ENCODE measurements around the gene DYNC1LI2.

The DYNC1LI2 gene

DNA sequence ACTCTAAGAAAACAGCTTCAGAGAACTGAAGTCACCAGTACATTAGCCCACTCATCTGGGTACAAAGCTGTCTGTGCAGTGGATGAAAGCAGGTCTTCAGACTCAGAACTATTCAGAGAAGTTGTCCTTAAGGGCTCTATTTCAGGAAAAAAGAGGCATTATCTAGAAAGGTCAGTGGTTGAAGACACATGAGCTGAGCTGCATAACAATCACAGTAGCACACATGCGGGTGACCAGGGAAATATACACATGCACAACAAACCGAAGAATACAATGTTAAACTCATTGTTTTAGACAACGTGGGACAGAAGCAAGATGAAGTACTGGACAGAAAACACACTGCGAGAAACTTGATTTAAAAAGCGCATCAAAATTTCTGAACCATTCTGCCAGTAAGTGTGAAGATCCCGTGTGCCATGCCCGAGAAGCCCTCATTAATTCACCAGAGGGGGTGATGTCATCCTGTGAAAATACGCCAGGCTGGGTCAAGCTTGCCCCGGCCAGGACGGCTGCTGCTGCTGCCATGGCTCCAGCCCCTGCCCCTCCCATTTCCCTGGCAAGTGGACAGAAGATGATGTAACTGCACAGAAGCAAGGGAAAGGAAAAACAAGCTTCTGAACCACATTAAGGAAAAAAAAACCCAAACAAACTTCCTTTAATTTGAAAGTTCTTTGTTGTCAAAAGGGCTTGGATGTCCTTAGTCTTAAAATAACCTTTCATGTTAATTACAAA is 10.1 kb downstream of the DYNC1LI2 start:
- DNase-seq, result no peak

DNA sequence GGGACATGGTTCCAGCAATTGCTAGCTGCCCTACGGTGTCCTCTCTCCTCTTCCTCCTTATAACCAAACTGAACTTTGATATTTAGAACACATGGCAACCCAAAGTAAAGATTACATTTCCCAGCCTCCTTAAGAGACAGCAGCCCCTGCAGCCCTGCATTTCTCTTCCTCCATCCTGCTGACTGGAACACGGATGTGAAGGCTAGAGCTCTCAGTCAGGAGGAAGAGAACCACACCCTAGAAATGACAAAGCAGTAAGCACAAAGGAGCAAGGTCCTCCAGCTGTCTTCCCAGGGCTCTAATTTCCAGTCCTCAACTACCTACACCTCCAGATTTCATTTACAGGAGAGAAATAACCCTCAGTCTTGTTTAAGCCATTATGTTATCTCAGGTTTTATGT is 10.9 kb downstream of the DYNC1LI2 start:
- DNase-seq, result no peak

DNA sequence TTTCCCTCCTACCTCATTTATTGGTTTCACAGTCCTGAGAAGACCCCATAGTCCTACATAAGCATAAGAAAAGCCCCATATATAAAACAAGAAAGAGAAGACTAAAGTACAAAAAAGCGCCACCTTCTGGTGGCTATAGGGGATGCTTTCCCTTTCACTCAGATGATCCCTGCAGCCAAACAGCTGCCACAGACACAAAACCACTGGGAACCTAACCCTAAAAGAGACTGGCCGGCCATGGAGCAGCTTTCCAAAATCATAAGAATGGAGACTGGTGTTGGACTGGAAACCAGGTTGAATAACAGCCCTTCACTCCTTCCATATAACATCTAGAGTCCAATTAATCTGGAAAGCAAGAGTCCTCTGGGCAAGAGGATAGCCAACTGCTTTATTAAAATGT is 11.4 kb downstream of the DYNC1LI2 start:
- DNase-seq, result peak; percentile 20

DNA sequence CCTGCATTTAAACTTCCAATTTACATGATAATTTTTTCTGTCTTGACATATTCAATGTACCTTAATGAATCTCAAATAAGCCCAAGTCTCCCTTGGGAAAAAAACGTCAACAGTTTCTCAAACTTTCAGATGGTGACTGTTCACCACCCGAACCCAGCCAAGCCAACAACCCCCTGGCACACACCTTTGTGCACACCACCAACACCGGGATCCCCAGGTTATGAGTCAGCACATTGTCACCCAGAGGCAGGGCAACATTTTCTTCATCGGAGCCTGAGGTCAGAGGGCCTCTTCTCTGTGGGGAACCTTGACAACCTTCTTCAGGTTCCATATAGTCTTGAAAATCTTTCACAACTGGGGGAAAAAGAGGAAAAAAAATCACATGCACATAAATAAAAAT is 15.5 kb downstream of the DYNC1LI2 start:
- no peak for DNase-seq

DNA sequence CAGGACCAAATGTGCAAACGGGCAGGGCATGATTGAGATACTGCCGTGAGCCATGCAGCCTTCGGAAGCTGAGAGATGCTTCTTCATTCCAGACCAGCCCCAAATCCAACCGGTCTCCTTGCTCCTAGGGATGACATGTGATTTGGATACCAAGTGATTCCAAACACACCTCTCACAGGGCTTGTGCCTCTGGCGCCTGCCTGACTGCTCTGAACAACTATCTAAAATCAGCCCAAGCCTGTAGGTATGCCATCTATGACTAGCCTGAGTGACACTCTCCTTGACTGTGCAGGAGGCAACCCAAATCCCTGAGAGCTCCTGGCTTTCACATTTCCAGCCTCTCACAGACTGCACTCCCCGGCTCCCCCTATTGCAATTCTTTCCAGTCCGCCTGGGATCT is 20.3 kb downstream of the DYNC1LI2 start:
- no peak for DNase-seq

DNA sequence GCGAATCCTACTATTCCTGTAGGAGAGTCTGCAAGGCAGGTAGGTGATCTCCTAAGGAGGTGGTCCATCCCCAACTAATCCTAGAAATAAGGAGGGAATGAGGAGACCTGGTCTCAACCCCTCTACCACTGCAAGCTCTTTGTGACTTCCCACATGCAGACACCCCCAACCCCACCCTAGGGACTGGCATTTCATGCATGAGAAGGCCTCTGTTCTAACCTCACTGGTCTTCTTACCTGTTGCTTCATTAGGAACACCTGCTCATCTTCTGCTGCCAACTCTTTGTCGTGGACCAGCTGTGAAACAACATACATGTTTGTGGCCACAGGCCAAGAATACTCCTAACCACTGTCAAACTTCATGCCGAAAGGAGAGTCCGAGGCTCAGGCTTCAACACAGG is 22.6 kb downstream of the DYNC1LI2 start:
- no peak for DNase-seq

DNA sequence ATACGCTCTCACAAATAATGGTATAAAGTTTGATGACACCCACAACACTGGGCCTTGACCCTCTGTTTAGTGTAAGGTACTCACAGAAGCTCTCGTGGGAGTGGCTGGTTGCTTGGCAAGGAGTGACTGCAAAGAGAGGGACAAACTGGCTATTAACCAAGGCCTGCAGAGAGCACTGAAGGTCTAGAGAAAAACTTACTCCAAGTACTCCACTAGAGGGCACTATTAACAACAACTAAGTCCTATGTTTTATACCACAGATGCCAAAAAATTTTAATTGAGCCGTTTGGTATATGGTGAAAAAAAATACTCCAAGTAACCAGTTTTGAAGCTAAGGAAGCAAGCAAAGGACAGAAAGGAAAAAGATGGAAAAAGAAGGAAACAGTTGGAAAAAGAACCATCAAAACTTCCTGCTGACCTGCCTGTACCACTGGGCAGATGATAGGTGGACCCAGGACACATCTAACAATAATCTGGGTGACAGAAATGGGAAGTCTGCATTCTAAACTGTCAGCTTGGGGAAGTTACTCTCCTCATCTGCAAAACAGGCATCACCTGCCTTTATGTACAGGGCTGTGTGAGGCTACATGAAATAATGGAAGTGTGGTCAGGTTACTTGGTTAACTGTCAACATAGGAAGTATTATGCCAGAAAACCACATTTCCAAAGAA is 23.2 kb downstream of the DYNC1LI2 start:
- DNase-seq, result no peak

DNA sequence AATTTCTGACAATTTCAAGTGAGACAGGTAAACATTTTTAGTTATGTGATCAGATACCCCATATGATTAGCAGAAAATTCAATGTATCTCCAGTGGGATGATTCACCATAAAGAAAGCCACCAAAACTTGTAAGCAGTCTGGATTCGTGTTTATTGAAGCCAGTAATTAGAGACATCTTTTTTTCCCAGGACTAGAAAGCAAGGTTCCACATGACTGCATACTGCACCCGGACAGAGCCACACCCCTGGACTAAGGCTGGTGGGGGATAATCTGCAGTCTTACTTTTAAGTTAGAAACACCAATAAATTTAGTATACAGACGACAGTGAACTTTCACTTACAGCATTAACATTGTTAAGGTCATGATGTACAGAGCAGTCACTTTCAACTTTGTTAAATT is 30.6 kb downstream of the DYNC1LI2 start:
- DNase-seq, result no peak

DNA sequence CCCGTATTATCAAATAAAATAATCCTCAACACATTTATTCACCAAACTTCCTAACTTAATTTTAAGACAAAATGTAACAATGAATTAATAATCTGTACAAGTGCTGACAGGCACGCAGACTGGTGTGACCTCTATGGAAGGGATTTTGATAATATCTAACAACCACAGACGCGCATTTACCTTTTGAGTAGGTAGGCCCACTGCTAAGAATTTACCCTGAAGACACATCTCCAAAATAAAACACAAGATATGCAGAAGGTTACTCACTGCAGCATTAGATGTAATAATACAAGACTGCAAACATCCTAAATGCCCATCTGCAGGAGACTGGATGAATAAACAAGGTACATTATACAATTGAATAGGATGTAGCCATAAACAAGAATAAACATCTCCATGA is 32.2 kb downstream of the DYNC1LI2 start:
- DNase-seq, result no peak

DNA sequence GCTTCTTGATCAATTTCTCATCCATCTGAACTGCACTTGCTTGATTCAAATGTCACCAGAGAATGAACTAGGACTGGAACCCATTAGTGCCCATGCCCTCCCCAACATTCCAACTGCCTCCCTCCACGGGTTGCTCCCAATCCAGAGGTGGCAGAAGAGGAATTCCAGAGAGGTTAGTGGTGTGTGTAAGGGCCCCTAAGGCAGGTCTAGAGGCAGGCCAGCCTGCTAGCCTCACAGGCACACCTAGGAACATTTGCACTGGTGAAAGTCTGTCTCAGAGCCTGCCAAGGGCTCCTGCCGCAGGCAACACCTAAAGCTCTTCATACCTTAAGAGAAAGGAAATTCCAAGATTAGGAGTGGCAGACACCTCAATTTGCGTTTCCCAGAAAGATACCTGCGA is 33.6 kb downstream of the DYNC1LI2 start:
- no peak for DNase-seq

DNA sequence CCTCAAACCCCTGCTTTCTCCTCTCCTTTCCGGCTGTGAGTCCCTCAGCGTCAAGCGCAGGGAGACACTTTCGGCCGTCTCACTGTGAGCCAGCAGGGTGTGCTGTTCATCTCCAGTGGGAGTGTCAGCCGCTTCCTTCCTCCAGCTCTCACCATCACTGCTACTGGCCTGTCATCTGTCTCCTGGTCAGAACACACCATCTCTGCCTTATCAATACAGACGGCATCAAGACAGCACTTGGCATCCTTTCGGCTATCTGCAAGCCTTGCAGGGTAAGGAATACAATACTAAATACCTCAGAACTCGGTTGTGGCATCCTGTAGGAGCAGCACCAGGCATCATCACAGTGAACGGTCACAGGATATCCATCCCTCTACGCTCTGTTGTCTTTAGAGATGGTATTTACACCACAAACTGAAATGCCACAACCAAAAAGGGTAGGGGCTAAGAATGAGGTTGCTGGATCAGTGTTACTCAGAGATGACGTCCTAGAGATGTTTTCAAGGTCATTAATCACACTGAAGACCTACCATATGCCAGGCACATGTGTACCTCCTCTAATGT is 34.2 kb downstream of the DYNC1LI2 start:
- peak; percentile 31 for DNase-seq

DNA sequence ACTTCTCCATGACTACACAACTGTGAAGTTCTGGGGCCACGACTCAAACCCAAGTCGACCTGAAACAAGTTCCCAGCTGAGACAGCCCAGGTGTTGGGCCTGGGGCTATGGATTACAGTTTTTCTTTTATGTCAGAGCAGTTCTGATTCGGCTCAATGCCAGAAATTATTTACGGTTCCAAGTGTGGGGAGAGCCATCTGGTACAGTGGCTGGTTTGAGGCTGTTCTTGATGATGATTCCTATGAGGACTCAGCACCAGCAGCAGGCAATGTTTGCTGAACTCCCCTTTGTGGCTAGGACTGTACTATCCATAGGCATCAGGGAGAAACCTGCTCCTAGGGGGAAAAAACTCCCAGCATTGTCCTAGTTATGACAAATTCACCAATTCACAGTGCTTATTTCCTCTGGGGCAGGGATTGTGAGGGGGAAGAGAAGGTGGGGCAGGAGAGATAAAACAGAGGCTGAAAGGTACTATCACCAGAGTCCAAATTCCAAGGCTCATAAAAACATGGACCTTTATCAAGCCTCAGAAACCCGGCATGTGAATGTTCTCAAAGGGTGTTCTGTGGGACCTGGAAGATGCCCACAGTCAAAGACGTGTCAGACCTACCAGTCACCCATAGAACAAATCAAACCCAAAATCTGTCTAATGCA is 36.6 kb downstream of the DYNC1LI2 start:
- DNase-seq, result no peak

DNA sequence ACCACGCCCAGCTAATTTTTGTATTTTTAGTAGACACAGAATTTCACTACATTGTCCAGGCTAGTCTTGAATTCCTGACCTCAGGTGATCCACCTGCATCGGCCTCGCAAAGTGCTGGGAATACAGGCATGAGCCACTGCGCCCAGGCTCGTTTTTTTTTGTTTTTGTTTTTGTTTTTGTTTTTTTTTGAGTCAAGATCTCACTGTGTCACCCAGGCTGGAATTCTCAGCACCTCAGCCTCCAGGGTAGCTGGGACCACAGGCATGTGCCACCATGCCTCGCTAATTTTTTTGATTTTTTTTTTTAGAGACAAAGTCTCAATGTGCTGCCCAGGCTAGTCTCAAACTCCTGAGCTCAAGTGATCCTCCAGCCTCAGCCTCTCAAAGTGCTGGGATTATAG is 37.3 kb downstream of the DYNC1LI2 start:
- DNase-seq, result no peak

DNA sequence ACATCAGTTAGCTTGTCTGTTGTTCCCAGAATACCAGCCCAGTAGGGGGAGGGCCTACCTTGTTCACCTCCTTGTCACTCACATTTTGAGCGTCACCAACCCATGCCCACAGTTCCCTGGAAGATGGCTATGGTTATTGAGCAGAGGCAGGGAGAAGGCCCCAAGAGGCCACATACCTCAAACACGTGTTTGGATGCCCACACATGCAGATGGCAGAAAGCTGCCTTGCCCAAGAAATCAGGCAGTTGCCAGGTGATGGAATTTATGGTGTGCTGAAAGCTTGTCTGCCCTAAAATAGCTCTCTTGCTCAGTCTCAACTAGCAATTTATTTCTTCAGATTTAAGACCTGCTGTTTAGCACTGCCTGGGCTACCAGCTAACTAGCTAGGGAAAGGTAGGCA is 38.3 kb downstream of the DYNC1LI2 start:
- DNase-seq, result no peak

DNA sequence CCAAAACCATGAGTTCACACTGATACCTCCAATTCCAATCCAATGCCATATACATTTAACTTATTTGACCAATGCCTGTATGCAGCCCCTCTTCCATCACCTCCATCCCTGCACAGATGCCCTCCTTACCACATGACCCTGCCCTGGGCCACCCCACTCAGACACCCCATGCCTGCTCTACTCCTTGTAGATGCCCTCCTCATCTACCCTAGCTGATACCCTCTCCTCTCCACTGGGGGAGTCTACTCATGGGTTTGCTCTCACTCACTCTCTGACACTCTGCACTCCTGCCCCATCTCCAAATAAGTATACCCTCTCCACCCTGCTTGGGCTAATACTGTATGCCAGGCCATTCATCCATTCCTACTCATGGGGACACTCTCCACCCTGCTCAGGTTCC is 38.9 kb downstream of the DYNC1LI2 start:
- no peak for DNase-seq

DNA sequence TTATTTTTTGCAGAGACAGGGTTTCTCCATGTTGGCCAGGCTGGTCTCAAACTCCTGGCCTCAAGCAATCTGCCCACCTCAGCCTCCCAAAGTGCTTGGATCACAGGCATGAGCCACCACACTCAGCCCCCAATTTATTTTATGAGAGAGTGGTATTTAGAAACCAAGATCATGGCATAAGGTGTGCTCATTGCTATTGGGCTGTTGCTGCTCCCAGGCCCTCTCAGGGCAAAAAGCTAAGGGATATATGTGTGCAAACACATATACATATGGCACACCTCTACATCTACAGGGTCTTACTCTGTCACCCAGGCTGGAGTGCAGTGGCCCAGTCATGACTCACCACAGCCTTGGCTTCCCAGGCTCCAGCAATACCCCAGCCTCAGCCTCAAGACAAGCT is 39.8 kb downstream of the DYNC1LI2 start:
- DNase-seq, result no peak

DNA sequence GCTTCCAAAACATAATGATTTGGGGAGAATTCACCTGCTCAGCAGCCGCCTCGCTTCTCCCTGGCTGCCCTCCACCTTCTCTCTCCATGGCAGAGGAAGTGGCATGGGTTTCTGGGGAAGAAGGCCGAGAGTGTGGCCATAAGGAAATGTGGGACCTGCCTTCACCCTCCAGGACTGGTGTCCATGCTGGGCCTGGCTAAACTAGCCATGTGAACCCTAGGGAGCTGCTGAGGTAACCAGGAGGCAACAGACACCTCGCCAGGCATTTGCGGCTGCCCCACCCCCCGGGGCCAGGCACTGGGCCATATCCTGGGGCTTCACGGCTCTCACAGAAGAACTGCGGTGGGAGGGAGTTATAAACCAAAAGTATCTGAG is 44.9 kb downstream of the DYNC1LI2 start:
- no peak for DNase-seq

DNA sequence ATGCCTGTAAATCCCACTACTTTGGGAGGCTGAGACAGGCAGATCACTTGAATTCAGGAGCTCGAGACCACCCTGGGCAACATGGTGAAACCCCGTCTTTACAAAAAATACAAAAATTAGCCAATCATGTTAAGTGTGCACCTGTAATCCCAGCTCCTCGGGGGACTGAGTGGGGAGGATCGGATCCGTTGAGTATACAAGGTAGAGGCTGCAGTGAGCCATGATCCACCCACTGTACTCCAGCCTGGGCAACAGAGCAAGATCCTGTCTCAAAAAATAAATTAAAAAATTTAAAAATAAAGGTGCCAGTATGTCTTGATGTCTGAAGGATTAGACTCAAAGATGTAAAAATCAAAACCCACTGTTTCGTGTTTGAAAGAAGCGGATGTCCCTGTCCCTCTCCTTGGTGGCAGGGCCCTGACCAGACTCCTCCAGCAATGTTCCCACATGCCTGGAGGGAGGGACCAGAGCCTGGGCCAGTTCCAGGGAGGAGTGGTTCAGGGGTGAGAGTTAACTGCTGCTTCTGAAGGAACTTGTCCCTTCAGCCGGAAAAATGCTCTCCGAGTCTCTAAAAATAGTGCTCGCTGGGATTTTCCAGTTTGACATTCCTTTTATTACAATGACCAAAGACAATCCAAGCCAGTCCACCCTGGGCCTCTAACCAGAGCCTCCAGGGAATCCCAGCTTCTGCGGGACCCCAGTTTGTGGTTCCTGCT is 45.5 kb downstream of the DYNC1LI2 start:
- DNase-seq, result no peak

DNA sequence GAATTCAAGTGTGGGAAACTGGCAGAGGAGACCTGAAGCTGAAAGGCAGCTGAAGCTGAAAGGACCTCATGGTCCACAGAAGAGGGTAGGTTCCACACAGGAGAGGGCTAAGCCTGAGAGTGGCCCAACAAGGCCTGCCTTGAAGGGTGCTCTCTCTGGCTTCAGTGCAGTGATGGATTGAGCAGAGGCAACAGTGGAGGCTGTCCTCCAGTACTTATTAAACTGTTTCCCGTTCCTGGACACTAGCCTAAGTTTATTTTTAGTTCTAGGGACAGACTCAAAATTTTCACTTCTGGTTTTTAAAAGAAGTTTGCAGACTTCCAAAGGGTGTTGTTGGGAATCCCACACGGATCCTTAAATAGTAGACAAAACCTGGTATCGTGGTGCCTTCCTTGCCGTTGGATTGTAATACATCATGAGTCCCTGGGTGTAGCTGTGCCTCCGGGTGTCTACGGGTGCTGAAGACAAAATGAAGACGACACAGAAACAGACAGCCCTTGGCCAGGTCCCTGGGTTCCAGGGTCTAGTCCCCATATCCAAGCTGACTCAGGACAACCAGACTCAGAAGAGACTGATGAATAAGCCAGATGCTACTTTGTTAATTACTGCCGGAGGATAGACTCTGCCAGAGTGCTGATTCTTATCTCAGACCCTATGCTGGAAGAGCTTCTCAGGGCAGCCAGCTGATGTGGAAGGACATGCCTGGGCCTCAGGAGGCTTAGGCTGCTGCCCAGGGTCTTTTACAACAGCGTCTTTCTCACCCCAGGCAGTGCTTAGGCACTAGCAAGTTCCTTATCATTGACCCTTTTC is 47.8 kb downstream of the DYNC1LI2 start:
- DNase-seq, result no peak

DNA sequence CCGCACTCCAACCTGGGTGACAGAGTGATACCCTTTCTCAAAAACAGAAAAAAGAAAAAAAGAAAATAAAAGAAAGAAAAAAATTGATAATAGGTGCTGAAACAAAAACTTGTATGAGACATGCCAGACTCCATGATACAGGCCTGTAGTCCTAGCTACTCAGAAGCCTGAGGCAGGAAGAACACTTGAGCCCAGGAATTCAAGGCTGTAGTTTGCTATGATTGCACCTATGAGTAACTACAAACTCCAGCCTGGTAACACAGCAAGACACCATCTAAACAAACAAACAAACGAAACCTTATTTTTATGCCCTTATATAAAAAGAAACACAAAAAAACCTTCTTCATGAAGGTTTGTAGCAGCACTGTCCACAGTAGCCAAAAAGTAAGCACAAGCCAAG is 49.9 kb downstream of the DYNC1LI2 start:
- no peak for DNase-seq

DNA sequence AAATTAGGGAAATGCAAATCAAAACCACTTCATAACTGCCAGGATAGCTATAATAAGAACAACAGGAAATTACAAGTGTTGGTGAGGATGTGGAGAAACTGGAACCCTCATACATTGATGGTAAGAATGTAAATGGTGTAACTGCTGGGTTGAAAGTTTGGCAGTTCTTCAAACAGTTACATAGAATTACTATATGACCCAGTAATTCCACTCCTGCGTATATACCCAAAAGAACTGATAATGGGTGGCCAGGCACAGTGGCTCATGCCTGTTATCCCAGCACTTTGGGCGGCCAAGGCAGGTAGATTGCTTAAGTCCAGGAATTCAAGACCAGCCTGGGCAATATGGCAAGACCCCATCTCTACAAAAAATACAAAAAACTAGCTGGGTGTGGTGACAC is 50.4 kb downstream of the DYNC1LI2 start:
- DNase-seq, result no peak

DNA sequence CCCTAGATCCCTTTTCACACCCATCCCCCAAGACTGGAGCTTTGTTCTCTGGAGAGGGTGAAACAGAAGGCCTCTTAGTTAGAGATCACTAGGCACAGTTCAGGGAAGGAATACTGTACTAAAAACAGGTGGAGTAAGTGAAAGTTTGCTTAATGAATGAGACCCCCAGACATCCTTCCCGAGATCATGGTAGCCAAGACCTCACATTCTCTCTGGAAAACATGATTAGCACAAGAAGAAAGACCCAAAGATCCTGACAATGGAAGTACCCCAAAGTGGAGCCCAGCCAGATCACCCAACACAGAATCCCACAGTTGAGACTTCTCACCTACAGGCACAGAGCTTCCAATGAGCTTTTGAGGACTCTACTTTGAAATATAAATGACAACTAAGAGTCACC is 51.5 kb downstream of the DYNC1LI2 start:
- DNase-seq, result no peak

Measured in right kidney (tissue), 1 donor.